Thyroid gland (tissue), 4 donors: Measurements from ENCODE around the gene PCBD1. TPM values are rescaled to one million over a fixed set of nuclear protein-coding genes. Genes with fewer than 3 reads are reported as not detected.

Source experiments
- DNase-seq, 2 donors: peaks; one replicate each; pipeline ENCODE4 v3.0.0-alpha.2; 2019
- H3K27ac ChIP-seq, 3 donors: fragments of 200-600 bp; sonication (generic); 1 replicate in 2 of 3; 2 replicates in 1 of 3; pipeline ENCODE4 v1.5.1; 2016 to 2019; ENCODE audit warnings: mild to moderate bottlenecking in 1 of 3, moderate library complexity in 1 of 3
- H3K27me3 ChIP-seq: fragments of 200-600 bp; sonication (generic); one replicate; pipeline ENCODE4 v1.5.1; 2019
- H3K36me3 ChIP-seq, 2 donors: fragments of 200-600 bp; sonication (generic); one replicate each; pipeline ENCODE4 v1.5.1; 2016 to 2019
- H3K4me1 ChIP-seq, 2 donors: fragments of 200-600 bp; sonication (generic); one replicate each; pipeline ENCODE4 v1.5.1; 2017 to 2019
- H3K4me3 ChIP-seq, 3 donors: fragments of 200-600 bp; sonication (generic); replicated peaks in 1 of 3; 1 replicate in 2 of 3; 2 replicates in 1 of 3; pipeline ENCODE4 v1.5.1; 2016; ENCODE audit warnings: mild to moderate bottlenecking in 1 of 3
- H3K9me3 ChIP-seq: fragments of 200-600 bp; sonication (generic); one replicate; pipeline ENCODE4 v1.5.1; 2017
- POLR2A ChIP-seq, 2 donors: fragments of 450-650 bp; IDR thresholded peaks; one replicate each; pipeline ENCODE4 v1.6.1; 2017; ENCODE audit warnings: antibody characterized with exemption in 2 of 2, mild to moderate bottlenecking in 2 of 2, moderate library complexity in 1 of 2
- WGBS, 2 donors: methylation state at CpG; one replicate each; pipeline ENCODE4 v1.1.5; 2017; 5-methylcytosine and 5-hydroxymethylcytosine counted together
- intact Hi-C: fragments of 100-400 bp; cut with DNase I; formaldehyde crosslinking; loops from one replicate; pipeline ENCODE4 v1.15.1; 2023
- total RNA-seq, 4 donors: library from RNA; depleted of rRNA; stranded (reverse); fragments of >200 nt; gene quantifications; one replicate each; pipeline ENCODE4 v1.2.3, GENCODE V29; 2016
- TF ChIP-seq, protein P1 (sequence below), 6 experiments: fragments of 200-600 bp in 3 of 6; fragments of 450-650 bp in 3 of 6; sonication (generic) in 3 of 6; IDR thresholded peaks; one replicate each; pipeline ENCODE4 v1.5.1; 2016 to 2019; ENCODE audit warnings: antibody characterized with exemption in 6 of 6, mild to moderate bottlenecking in 2 of 6, inconsistent platforms in 1 of 6, moderate library complexity in 1 of 6

The PCBD1 gene
- total RNA-seq, 4 donors from 2014 or later = 39.4 to 124 (median 86.8) TPM

DNA sequence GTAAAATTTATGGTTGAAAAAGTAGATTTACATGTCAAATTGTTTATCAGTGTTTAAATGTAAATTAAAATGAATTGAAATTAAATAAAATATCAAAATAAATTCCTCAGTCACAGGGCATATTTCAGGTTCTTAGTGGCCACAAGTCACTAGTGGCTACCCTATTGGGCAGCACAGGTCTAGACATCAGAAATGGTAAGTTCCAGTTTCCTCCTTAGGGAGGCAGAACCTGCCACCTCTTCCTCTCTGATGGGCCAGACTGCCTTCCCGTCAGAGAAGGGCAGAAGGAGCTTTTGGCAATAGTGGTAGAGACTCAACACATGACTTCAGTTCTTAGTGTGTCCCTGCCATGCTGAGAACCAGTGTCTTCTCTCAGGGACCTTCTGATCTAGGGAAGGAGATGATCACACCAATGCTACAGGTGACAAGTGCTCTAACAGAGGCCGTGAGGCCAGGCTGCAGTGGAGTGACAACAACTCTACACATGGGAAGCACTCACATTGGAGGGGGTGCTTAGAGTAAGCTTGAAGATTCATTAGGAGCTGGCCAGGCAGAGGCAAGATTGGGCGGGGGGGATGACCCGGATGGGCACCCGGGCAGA lies 14.4 kb upstream of the PCBD1 start:
- Histone ChIP-seq H3K4me1 (peaks cover 0 to 7% of the 10 kb centered on the region in 2 donors), H3K4me3 (no peak overlapping the region), H3K9me3 (no peaks in the 10 kb centered on the region), H3K27ac (no peak overlapping the region), H3K36me3 (no peaks in the 10 kb centered on the region), H3K27me3 (no peaks in the 10 kb centered on the region)
- WGBS, 2 donors = 21 to 34% methylated on average over 5 of the region's 5 CpGs
- intact Hi-C loops = no loop called here
- no peak for DNase-seq
- TF ChIP-seq POLR2A (IDR thresholded peaks at IDR 0.05) = no peak
- TF ChIP-seq, protein P1, sequence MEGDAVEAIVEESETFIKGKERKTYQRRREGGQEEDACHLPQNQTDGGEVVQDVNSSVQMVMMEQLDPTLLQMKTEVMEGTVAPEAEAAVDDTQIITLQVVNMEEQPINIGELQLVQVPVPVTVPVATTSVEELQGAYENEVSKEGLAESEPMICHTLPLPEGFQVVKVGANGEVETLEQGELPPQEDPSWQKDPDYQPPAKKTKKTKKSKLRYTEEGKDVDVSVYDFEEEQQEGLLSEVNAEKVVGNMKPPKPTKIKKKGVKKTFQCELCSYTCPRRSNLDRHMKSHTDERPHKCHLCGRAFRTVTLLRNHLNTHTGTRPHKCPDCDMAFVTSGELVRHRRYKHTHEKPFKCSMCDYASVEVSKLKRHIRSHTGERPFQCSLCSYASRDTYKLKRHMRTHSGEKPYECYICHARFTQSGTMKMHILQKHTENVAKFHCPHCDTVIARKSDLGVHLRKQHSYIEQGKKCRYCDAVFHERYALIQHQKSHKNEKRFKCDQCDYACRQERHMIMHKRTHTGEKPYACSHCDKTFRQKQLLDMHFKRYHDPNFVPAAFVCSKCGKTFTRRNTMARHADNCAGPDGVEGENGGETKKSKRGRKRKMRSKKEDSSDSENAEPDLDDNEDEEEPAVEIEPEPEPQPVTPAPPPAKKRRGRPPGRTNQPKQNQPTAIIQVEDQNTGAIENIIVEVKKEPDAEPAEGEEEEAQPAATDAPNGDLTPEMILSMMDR (IDR thresholded peaks at IDR 0.05) = no peak

DNA sequence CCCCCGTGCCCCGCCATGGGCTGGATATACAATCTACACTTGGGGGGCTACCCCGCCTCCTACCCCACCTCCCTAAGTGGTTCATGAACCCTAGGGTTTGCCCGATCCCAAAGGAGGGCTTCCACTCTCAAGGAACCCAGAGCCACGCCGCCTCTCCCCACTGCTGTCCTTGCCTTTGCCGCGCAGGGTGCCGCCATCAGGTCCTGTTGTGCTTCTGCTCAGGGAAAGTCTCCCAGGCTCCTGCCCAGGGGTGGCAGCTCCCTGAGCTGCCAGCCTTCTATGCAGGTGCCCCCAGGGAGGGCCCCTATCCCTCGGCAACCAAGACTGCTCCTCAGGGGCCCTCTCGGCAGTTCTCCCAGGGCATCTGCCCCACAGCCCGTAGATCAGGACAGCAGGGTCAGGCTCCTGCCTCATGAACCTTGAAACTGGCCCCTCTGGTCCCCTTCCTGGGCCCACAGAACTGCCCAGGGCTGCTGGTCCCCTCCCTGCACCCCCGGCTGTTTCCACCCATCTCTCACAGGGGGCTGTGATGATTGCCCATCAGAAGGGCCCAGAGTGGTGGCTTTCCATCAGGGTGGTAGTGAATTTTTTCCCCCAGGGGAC lies 13.0 kb upstream of the PCBD1 start:
- WGBS, 2 donors = 92% methylated on average over 12 to 13 of the region's 13 CpGs
- Histone ChIP-seq H3K36me3 (no peaks in the 10 kb centered on the region), H3K4me1 (peaks cover 0 to 7% of the 10 kb centered on the region in 2 donors), H3K27me3 (no peaks in the 10 kb centered on the region), H3K9me3 (no peaks in the 10 kb centered on the region), H3K4me3 (no peak overlapping the region), H3K27ac (no peak overlapping the region)
- no peak for DNase-seq
- TF ChIP-seq, protein P1 (IDR thresholded peaks at IDR 0.05) = no peak
- no peak for TF ChIP-seq POLR2A (IDR thresholded peaks at IDR 0.05)
- intact Hi-C loops = no loop called here

DNA sequence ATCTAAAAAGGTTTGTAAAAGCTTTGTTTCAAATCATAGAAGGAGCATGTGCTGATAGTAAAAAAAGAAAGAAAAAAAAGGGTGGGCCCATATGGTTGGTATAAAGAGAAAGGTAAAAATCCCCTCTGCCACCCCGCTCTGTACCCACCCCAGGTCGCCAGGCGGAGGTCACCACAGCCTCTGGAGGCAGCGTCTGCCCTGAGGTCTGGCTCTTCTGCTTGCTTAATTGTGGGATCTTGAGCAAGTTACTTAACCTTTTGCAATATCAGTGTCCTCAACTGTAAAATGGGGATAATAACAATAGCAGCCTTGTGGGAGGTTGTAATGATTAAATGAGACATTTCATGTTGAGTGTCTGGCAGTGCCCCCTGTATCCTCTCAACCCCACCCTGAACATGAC lies 10.7 kb upstream of the PCBD1 start:
- Histone ChIP-seq H3K4me3 (no peak overlapping the region), H3K27ac (no peak overlapping the region), H3K9me3 (no peaks in the 10 kb centered on the region), H3K27me3 (no peaks in the 10 kb centered on the region), H3K4me1 (peaks cover 0 to 7% of the 10 kb centered on the region in 2 donors), H3K36me3 (no peaks in the 10 kb centered on the region)
- intact Hi-C loops = no loop called here
- TF ChIP-seq, protein P1 (IDR thresholded peaks at IDR 0.05) = no peak
- TF ChIP-seq POLR2A (IDR thresholded peaks at IDR 0.05) = no peak
- DNase-seq = no peak
- WGBS, 2 donors = 92 to 93% methylated on average over 4 of the region's 4 CpGs

DNA sequence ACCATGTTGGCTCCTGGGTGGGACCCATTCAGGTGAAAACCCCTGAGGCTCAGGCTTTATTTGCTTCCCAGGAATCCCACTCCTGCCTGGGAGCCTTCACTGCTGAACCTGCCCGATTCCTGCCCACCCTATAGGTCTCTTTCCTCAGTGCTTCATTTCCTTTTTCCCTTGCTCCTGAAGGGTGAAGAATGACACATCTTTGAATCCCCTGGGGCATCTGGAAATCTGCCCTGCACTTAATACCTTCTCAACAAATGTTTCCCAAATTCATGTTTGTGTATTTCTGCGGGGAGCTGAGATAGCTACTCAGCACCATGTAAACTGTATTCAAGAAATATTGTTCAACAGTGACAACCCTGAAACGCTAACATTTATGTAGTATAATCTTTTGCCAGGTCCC lies 10.3 kb upstream of the PCBD1 start:
- no peak for TF ChIP-seq POLR2A (IDR thresholded peaks at IDR 0.05)
- TF ChIP-seq, protein P1 (IDR thresholded peaks at IDR 0.05) = no peak
- no peak overlapping the region for H3K27ac ChIP-seq
- no peak for DNase-seq
- intact Hi-C loops = no loop called here
- no peak overlapping the region for H3K4me3 ChIP-seq
- H3K27me3 ChIP-seq = no peaks in the 10 kb centered on the region
- no peaks in the 10 kb centered on the region for H3K9me3 ChIP-seq
- peaks cover 0 to 7% of the 10 kb centered on the region in 2 donors for H3K4me1 ChIP-seq
- H3K36me3 ChIP-seq = no peaks in the 10 kb centered on the region
- 95 to 97% methylated on average over 3 of the region's 3 CpGs for WGBS, 2 donors

DNA sequence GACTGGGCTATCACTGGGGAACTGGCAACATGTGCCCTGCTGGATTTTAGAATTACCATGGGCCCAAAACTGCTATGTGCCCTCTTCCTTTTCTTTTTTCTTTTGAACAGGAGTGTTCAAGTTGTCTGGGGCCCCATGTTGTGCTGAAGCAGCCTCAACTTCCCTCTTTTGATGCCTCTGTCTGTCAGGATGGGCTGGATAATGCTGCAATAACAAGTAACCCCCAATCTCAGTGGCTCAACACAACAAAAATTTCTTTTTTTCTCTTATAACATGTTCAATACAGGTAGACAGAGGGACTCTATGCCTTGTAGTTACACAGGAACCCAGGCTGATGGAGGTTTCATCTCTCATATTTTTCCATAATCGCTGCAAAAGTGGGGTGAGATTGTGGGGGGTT lies 8.2 kb upstream of the PCBD1 start:
- Histone ChIP-seq H3K4me1 (peaks cover 0 to under 1% of the 10 kb centered on the region in 2 donors), H3K27ac (no peak overlapping the region), H3K9me3 (no peaks in the 10 kb centered on the region), H3K36me3 (no peaks in the 10 kb centered on the region), H3K27me3 (no peaks in the 10 kb centered on the region), H3K4me3 (no peak overlapping the region)
- no peak for DNase-seq
- 94 to 96% methylated on average over 1 of the region's 1 CpG for WGBS, 2 donors
- intact Hi-C loops = no loop called here
- no peak for TF ChIP-seq POLR2A (IDR thresholded peaks at IDR 0.05)
- TF ChIP-seq, protein P1 (IDR thresholded peaks at IDR 0.05) = no peak
